Suppressor macrophage (primary cell): Measurements from ENCODE around the gene GAK.
A peak's percentile ranks its signal among the peaks of the same experiment; 100 is the strongest.

Source experiments
- DNase-seq, 4 experiments: peaks; one replicate each; pipeline ENCODE4 v3.0.0-alpha.2; 2020 to 2022

Gene GAK

GRCh38 chr4:827209-828081 lies 104.7 kb downstream of the GAK start:
- no peak for DNase-seq

GRCh38 chr4:826508-827208 lies 105.5 kb downstream of the GAK start:
- DNase-seq = no peak

- peak; percentile 13 to 40 (median 26) for DNase-seq
These were observed 106.2 kb downstream of the GAK start, which contains the start of gene CPLX1 for GRCh38 chr4:825971-826330. Gene CPLX1, minus strand, starts transcription at chr4:826129. Its CDS starts 1,607 bp downstream, at chr4:824522.

- DNase-seq = peak in 3 of 4 experiments; percentile 22 to 46 (median 42)
These were observed 106.8 kb downstream of the GAK start for GRCh38 chr4:825063-825970.

- DNase-seq = no peak
These were observed 107.6 kb downstream of the GAK start for GRCh38 chr4:824461-825062.

GRCh38 chr4:823761-824460 lies 108.2 kb downstream of the GAK start:
- no peak for DNase-seq

- DNase-seq = no peak
These were observed 108.8 kb downstream of the GAK start for GRCh38 chr4:823176-823760.

GRCh38 chr4:822361-823175 lies 109.5 kb downstream of the GAK start:
- no peak for DNase-seq

- no peak for DNase-seq
These were observed 110.5 kb downstream of the GAK start for GRCh38 chr4:821631-822030.

GRCh38 chr4:821181-821591 lies 110.9 kb downstream of the GAK start:
- no peak for DNase-seq

GRCh38 chr4:820230-821172 lies 111.6 kb downstream of the GAK start:
- DNase-seq = no peak

- no peak for DNase-seq
These were observed 112.5 kb downstream of the GAK start for GRCh38 chr4:819401-820229.

- DNase-seq = no peak
These were observed 113.8 kb downstream of the GAK start for GRCh38 chr4:818106-818921.

- DNase-seq = no peak
These were observed 116.5 kb downstream of the GAK start for GRCh38 chr4:815464-816146.

- DNase-seq = no peak
These were observed 117.7 kb downstream of the GAK start for GRCh38 chr4:814312-814850.

- DNase-seq = no peak
These were observed 118.2 kb downstream of the GAK start for GRCh38 chr4:813900-814299.
